ENCODE data around the gene HTN1. TPM values are rescaled to one million over a fixed set of nuclear protein-coding genes. Genes with fewer than 3 reads are reported as not detected.
"Not testable (repeated sequence)": the region's sequence is repeated elsewhere in the genome, so short reads cannot be mapped to it uniquely, and the experiment has no call there.

HTN1 gene
- total RNA-seq (2014; rRNA removed; shearing (Covaris generic)) (not detected in 2 replicates), polyA plus RNA-seq (2016; fragmentation: Nextera tagmentation; extraction: Ambion mirVana) (not detected in 2 replicates)

GRCh38 chr4:70050138-70050537, at the start of gene HTN1:
TSS of gene HTN1 (plus strand) at chr4:70050438. CDS start at chr4:70053077, 2,639 bp downstream.
- H3K4me3 ChIP-seq; H3K4me1 ChIP-seq (ENCODE audit: insufficient read depth); H3K9me3 ChIP-seq (ENCODE audit: low read depth); H3K9ac ChIP-seq; in situ Hi-C loops (cut with MboI); H2AFZ ChIP-seq; H3K27ac ChIP-seq; H3K4me2 ChIP-seq (ENCODE audit: unreplicated experiment); H3K36me3 ChIP-seq (ENCODE audit: low read depth); H3K9me2 ChIP-seq (ENCODE audit: insufficient read depth); H3F3A ChIP-seq (ENCODE audit: insufficient read depth); H3K79me2 ChIP-seq (ENCODE audit: insufficient read depth); H4K20me1 ChIP-seq (ENCODE audit: insufficient read depth); DNase-seq; H3K27me3 ChIP-seq (replicated peaks; ENCODE audit: insufficient read depth): not testable (repeated sequence)
- 45 to 48% methylated on average over 6 of the region's 6 CpGs for WGBS, 2 experiments (ENCODE audit: low coverage in 1 of 2, low lambda C conversion rate in 2 of 2, missing lambda C conversion rate in 2 of 2)

- TF ChIP-seq EZH2phosphoT487 (IDR thresholded peaks at IDR 0.05; ENCODE audit: insufficient read depth, low read depth) = no peak
- no peak for TF ChIP-seq EZH2 (IDR thresholded peaks at IDR 0.05; ENCODE audit: insufficient read depth, poor library complexity, severe bottlenecking)
- Histone ChIP-seq H2AFZ (no peak overlapping the region), H4K20me1 (ENCODE audit: insufficient read depth) (no peaks in the 10 kb centered on the region), H3K4me3 (no peak overlapping the region), H3K9me2 (ENCODE audit: insufficient read depth) (no peaks in the 10 kb centered on the region), H3K9ac (no peak overlapping the region), H3K79me2 (ENCODE audit: insufficient read depth) (no peaks in the 10 kb centered on the region), H3K9me3 (ENCODE audit: low read depth) (no peaks in the 10 kb centered on the region), H3K4me1 (ENCODE audit: insufficient read depth) (peaks cover 8% of the 10 kb centered on the region; the same call in 1 of the 2 replicates), H3K27me3 (replicated peaks; ENCODE audit: insufficient read depth) (no peaks in the 10 kb centered on the region), H3F3A (ENCODE audit: insufficient read depth) (no peaks in the 10 kb centered on the region), H3K36me3 (ENCODE audit: low read depth) (no peaks in the 10 kb centered on the region), H3K27ac (no peak overlapping the region), H3K4me2 (ENCODE audit: unreplicated experiment) (no peak overlapping the region)
- in situ Hi-C loops (cut with MboI) = no loop called here
- no peak for DNase-seq
- WGBS, 2 experiments (ENCODE audit: low coverage in 1 of 2, low lambda C conversion rate in 2 of 2, missing lambda C conversion rate in 2 of 2) = 75 to 76% methylated on average over 1 of the region's 1 CpG
Measured at GRCh38 chr4:70000711-70001110, 49.5 kb upstream of the HTN1 start.

- Histone ChIP-seq H3K27me3 (replicated peaks; ENCODE audit: insufficient read depth) (no peaks in the 10 kb centered on the region), H3K4me3 (no peak overlapping the region), H2AFZ (no peak overlapping the region), H3K4me2 (ENCODE audit: unreplicated experiment) (no peak overlapping the region), H3K36me3 (ENCODE audit: low read depth) (no peaks in the 10 kb centered on the region), H4K20me1 (ENCODE audit: insufficient read depth) (no peaks in the 10 kb centered on the region), H3F3A (ENCODE audit: insufficient read depth) (no peaks in the 10 kb centered on the region), H3K4me1 (ENCODE audit: insufficient read depth) (peaks cover 8% of the 10 kb centered on the region; the same call in 1 of the 2 replicates), H3K9me2 (ENCODE audit: insufficient read depth) (no peaks in the 10 kb centered on the region), H3K79me2 (ENCODE audit: insufficient read depth) (no peaks in the 10 kb centered on the region), H3K9ac (no peak overlapping the region), H3K9me3 (ENCODE audit: low read depth) (no peaks in the 10 kb centered on the region), H3K27ac (no peak overlapping the region)
- TF ChIP-seq EZH2phosphoT487 (IDR thresholded peaks at IDR 0.05; ENCODE audit: insufficient read depth, low read depth) = no peak
- no peak for TF ChIP-seq EZH2 (IDR thresholded peaks at IDR 0.05; ENCODE audit: insufficient read depth, poor library complexity, severe bottlenecking)
- DNase-seq = no peak
- in situ Hi-C loops (cut with MboI) = no loop called here
Measured at GRCh38 chr4:70002507-70002906, 47.7 kb upstream of the HTN1 start.

GRCh38 chr4:70008771-70009170, 41.5 kb upstream of the HTN1 start:
- Histone ChIP-seq H3K27me3 (replicated peaks; ENCODE audit: insufficient read depth) (no peaks in the 10 kb centered on the region), H4K20me1 (ENCODE audit: insufficient read depth) (no peaks in the 10 kb centered on the region), H3K36me3 (ENCODE audit: low read depth) (no peaks in the 10 kb centered on the region), H3K4me1 (ENCODE audit: insufficient read depth) (no peaks in the 10 kb centered on the region), H3K4me3 (no peak overlapping the region), H3K27ac (no peak overlapping the region), H3K9ac (no peak overlapping the region), H3K9me2 (ENCODE audit: insufficient read depth) (no peaks in the 10 kb centered on the region), H2AFZ (no peak overlapping the region), H3K9me3 (ENCODE audit: low read depth) (no peaks in the 10 kb centered on the region), H3K4me2 (ENCODE audit: unreplicated experiment) (no peak overlapping the region), H3K79me2 (ENCODE audit: insufficient read depth) (no peaks in the 10 kb centered on the region), H3F3A (ENCODE audit: insufficient read depth) (no peaks in the 10 kb centered on the region)
- WGBS, 2 experiments (ENCODE audit: low coverage in 1 of 2, low lambda C conversion rate in 2 of 2, missing lambda C conversion rate in 2 of 2) = 34 to 38% methylated on average over 3 of the region's 3 CpGs
- no peak for DNase-seq
- in situ Hi-C loops (cut with MboI) = no loop called here
- TF ChIP-seq EZH2 (IDR thresholded peaks at IDR 0.05; ENCODE audit: insufficient read depth, poor library complexity, severe bottlenecking) (no peak), EZH2phosphoT487 (IDR thresholded peaks at IDR 0.05; ENCODE audit: insufficient read depth, low read depth) (no peak)

GRCh38 chr4:70019006-70019405, 31.2 kb upstream of the HTN1 start:
- 61 to 67% methylated on average over 10 of the region's 10 CpGs for WGBS, 2 experiments (ENCODE audit: low coverage in 1 of 2, low lambda C conversion rate in 2 of 2, missing lambda C conversion rate in 2 of 2)
- H4K20me1 ChIP-seq (ENCODE audit: insufficient read depth) = not testable (repeated sequence)

More at GRCh38 chr4:70019006-70019405, 31.2 kb upstream of the HTN1 start:
- H3K79me2 ChIP-seq (ENCODE audit: insufficient read depth); H3F3A ChIP-seq (ENCODE audit: insufficient read depth); in situ Hi-C loops (cut with MboI); H3K27me3 ChIP-seq (replicated peaks; ENCODE audit: insufficient read depth); H3K4me2 ChIP-seq (ENCODE audit: unreplicated experiment); H3K9me3 ChIP-seq (ENCODE audit: low read depth); H3K36me3 ChIP-seq (ENCODE audit: low read depth); H2AFZ ChIP-seq; H3K9ac ChIP-seq; H3K4me3 ChIP-seq; H3K9me2 ChIP-seq (ENCODE audit: insufficient read depth); H3K27ac ChIP-seq; DNase-seq; H3K4me1 ChIP-seq (ENCODE audit: insufficient read depth): not testable (repeated sequence)

Measured in GM23248 (cell line).